K562 (cell line): ENCODE results near the gene COL26A1. TPM values are rescaled to one million over a fixed set of nuclear protein-coding genes. Genes with fewer than 3 reads are reported as not detected.

ENCODE experiments used
- ATAC-seq: fragments of 200-7000 bp; cut with Tn5 transposase; 3 replicates; pipeline ENCODE4 v1.9.1; 2020; ENCODE audit warnings: moderate library complexity
- BruUV-seq: library from RNA; stranded (reverse); fragments of 400-500 nt; replicated peaks from 2 replicates; lab custom pipeline; 2021; lab: Mats Ljungman, UMichigan
- CTCF ChIA-PET: fragments of 300-600 bp; formaldehyde crosslinking; extraction: SDS; loops from one replicate; lab custom pipeline; 2021; ENCODE audit warnings: low intra/inter-chr PET ratio; lab: Yijun Ruan, JAX
- POLR2A ChIA-PET: fragments of 300-600, 350-650 bp; sonication (Branson Sonifier 250); formaldehyde crosslinking; extraction: SDS; loops from one replicate; lab custom pipeline; 2021; ENCODE audit warnings: antibody characterized with exemption, inconsistent platforms; lab: Yijun Ruan, JAX
- DNase-seq, 4 experiments: peaks; one replicate each; pipeline versions ENCODE4 v3.0.0 to v3.0.0-alpha.2; 2011 to 2018; ENCODE audit warnings: low spot score in 3 of 4, mixed read lengths in 3 of 4; ENCODE audit errors: extremely low read depth in 1 of 4
- FAIRE-seq: peaks from 2 replicates; lab custom pipeline; 2011; peaks lifted over from hg19 to GRCh38; lab: Jason Lieb, UNC
- H2AFZ ChIP-seq: 2 replicates; pipeline ENCODE4 v1.6.0; 2011; ENCODE audit warnings: low read depth, low read length, control low read depth, inconsistent platforms
- H3K27ac ChIP-seq: fragments of 200-600 bp; 3 replicates; pipeline ENCODE4 v1.8.0; 2011; ENCODE audit warnings: low read depth, mild to moderate bottlenecking, control low read depth, inconsistent platforms, low read length, moderate library complexity, mixed read lengths; ENCODE audit errors: extremely low read depth
- H3K27me3 ChIP-seq, 2 experiments: fragments of 300-600 bp in 1 of 2; 2 replicates in 1 of 2; 3 replicates in 1 of 2; pipeline versions ENCODE4 v1.6.0 to v1.8.0; 2011; ENCODE audit warnings: inconsistent platforms in 2 of 2, low read length in 2 of 2, mild to moderate bottlenecking in 1 of 2, mixed read lengths in 1 of 2, moderate library complexity in 1 of 2; ENCODE audit not compliant: control insufficient read depth in 2 of 2, insufficient read depth in 2 of 2
- H3K36me3 ChIP-seq: fragments of 300-600 bp; 3 replicates; pipeline ENCODE4 v1.8.0; 2011; ENCODE audit warnings: mild to moderate bottlenecking, low read length, inconsistent platforms; ENCODE audit not compliant: control insufficient read depth, insufficient read depth
- H3K4me1 ChIP-seq, 2 experiments: fragments of 200-600 bp in 1 of 2; replicated peaks in 1 of 2; 2 replicates in 1 of 2; 3 replicates in 1 of 2; pipeline versions ENCODE4 v1.5.1 to v1.8.0; 2011; ENCODE audit warnings: inconsistent platforms in 2 of 2, low read length in 2 of 2, mild to moderate bottlenecking in 1 of 2, mixed read lengths in 1 of 2, moderate library complexity in 1 of 2; ENCODE audit not compliant: control insufficient read depth in 2 of 2, insufficient read depth in 2 of 2
- H3K4me2 ChIP-seq: 2 replicates; pipeline ENCODE4 v1.6.1; 2011; ENCODE audit warnings: low read length, control low read depth, inconsistent platforms, mixed read lengths; ENCODE audit not compliant: insufficient read depth
- H3K4me3 ChIP-seq: fragments of 200-600 bp; sonication (generic), shearing (Covaris generic); 2 replicates; pipeline ENCODE4 v1.5.1; 2016; ENCODE audit warnings: control low read depth, inconsistent platforms
- H3K79me2 ChIP-seq: fragments of 200-600 bp; 3 replicates; pipeline ENCODE4 v1.8.0; 2011; ENCODE audit warnings: low read length, inconsistent platforms; ENCODE audit not compliant: control insufficient read depth, insufficient read depth
- H3K9ac ChIP-seq, 2 experiments: 2 replicates each; pipeline versions ENCODE4 v1.6.0 to v1.6.1; 2011; ENCODE audit warnings: low read depth in 2 of 2, low read length in 2 of 2, control low read depth in 1 of 2, inconsistent platforms in 1 of 2, mild to moderate bottlenecking in 1 of 2, mixed read lengths in 1 of 2; ENCODE audit not compliant: insufficient read depth in 1 of 2
- H3K9me1 ChIP-seq: one replicate; pipeline ENCODE4 v1.6.0; 2011; ENCODE audit warnings: inconsistent platforms, mild to moderate bottlenecking, low read length, moderate library complexity; ENCODE audit not compliant: control insufficient read depth, insufficient read depth
- H3K9me3 ChIP-seq: replicated peaks from 2 replicates; pipeline ENCODE4 v1.5.1; 2011; ENCODE audit warnings: low read depth, low read length, inconsistent platforms; ENCODE audit not compliant: control insufficient read depth, insufficient read depth
- H4K20me1 ChIP-seq: replicated peaks from 2 replicates; pipeline ENCODE4 v1.6.1; 2011; ENCODE audit warnings: low read length, inconsistent platforms, mixed read lengths; ENCODE audit not compliant: control insufficient read depth, insufficient read depth
- CAMTA2 ChIP-seq: fragments of 250-450 bp; sonication (Bioruptor Pico); conservative IDR thresholded peaks from 2 replicates; pipeline ENCODE4 v1.5.1; 2022
- CEBPZ ChIP-seq: fragments of 150-350 bp; IDR thresholded peaks from 2 replicates; pipeline ENCODE4 v1.6.1; 2014; ENCODE audit warnings: low read depth, mild to moderate bottlenecking, low read length, borderline replicate concordance
- FOXO4 ChIP-seq: fragments of 450-650 bp; formaldehyde crosslinking; IDR thresholded peaks from 2 replicates; pipeline ENCODE4 v1.4.0; 2020; ENCODE audit warnings: mild to moderate bottlenecking, moderate library complexity
- ZNF507 ChIP-seq: conservative IDR thresholded peaks from 2 replicates; pipeline ENCODE4 v1.6.1; 2017; ENCODE audit warnings: missing genetic modification characterization, missing compliant biosample characterization
- ZNF584 ChIP-seq: fragments of 200-800 bp; sonication (Bioruptor generic); IDR thresholded peaks from 2 replicates; pipeline ENCODE4 v1.6.1; 2016; ENCODE audit warnings: low read depth, mild to moderate bottlenecking, missing genetic modification characterization, missing compliant biosample characterization
- WGBS: fragments of 100-300 bp; shearing (Covaris generic); methylation state at CpG from one replicate; pipeline ENCODE4 v1.1.6; 2016; ENCODE audit warnings: low coverage, mixed read lengths; ENCODE audit not compliant: insufficient coverage; ENCODE audit errors: missing lambda C conversion rate; 5-methylcytosine and 5-hydroxymethylcytosine counted together
- in situ Hi-C: fragments of 300-500 bp; cut with MboI; formaldehyde crosslinking; loops from 4 replicates; pipeline ENCODE4 v1.15.0; 2018; ENCODE audit warnings: inconsistent platforms, mixed read lengths
- intact Hi-C: fragments of 100-400 bp; cut with micrococcal nuclease; formaldehyde crosslinking; loops from 2 replicates; pipeline ENCODE4 v1.14.2; 2022
- polyA plus RNA-seq, 8 experiments: library from polyadenylated mRNA; depleted of rRNA in 4 of 8; stranded (reverse) in 5 of 8; unstranded in 3 of 8; fragments of >200 nt; fragmentation: Nextera tagmentation in 2 of 8; fragmentation: Illumina TruSeq in 1 of 8; extraction: Ambion mirVana in 2 of 8; extraction: Trizol in 1 of 8; gene quantifications; 2 replicates each; pipeline versions ENCODE4 v1.2.1 to v1.2.3, GENCODE V29; 2011 to 2014; ENCODE audit warnings: inconsistent platforms in 1 of 8, missing spikeins in 1 of 8
- total RNA-seq, 7 experiments: library from RNA; depleted of rRNA in 6 of 7; stranded (reverse); fragments of >200 nt in 6 of 7; fragmentation: Illumina TruSeq in 2 of 7; extraction: Trizol in 2 of 7; gene quantifications; 2 replicates each; pipeline versions ENCODE4 v1.2.1 to v1.2.3, GENCODE V29; 2011 to 2021; ENCODE audit warnings: low replicate concordance in 1 of 7
- TF ChIP-seq, protein P1 (sequence below): fragments of 250-450 bp; sonication (Bioruptor Pico); IDR thresholded peaks from 2 replicates; pipeline ENCODE4 v1.8.0; 2022; ENCODE audit warnings: moderate library complexity, mild to moderate bottlenecking, inconsistent platforms
- TF ChIP-seq, protein P2 (sequence below): sonication (generic); formaldehyde crosslinking; IDR thresholded peaks from 2 replicates; pipeline ENCODE4 v1.8.1; 2023; ENCODE audit warnings: mild to moderate bottlenecking, missing genetic modification reagents

The COL26A1 gene
- total and polyA plus RNA-seq, 9 of the 15 experiments (the other 6 are each of a cell fraction or from before 2014, with no cell fraction given): 0.04 to 0.39 (median 0.07) TPM; not detected in 5

- no peaks in the 10 kb centered on the region for H3K4me1 ChIP-seq
- CTCF ChIA-PET: no interaction called here
- intact Hi-C loops (no loop called here), in situ Hi-C loops (no loop called here)
- POLR2A ChIA-PET: interaction anchor here (0.5 kb wide), 1 partner anchor 449 kb away, joined by 3 read pairs; no protein-coding TSS in a partner anchor
- peaks cover 0 to 2% of the 10 kb centered on the region in 2 experiments; a peak in 1 of 5 replicates for H3K27me3 ChIP-seq
- H3K4me2 ChIP-seq: no peak overlapping the region
- no peaks in the 10 kb centered on the region for H3K79me2 ChIP-seq
- H3K36me3 ChIP-seq: no peaks in the 10 kb centered on the region
- 3% methylated on average over 2 of the region's 2 CpGs for WGBS
- no peak overlapping the region for H3K27ac ChIP-seq
- no peak overlapping the region for H3K9ac ChIP-seq
- H2AFZ ChIP-seq: no peak overlapping the region
- H4K20me1 ChIP-seq: no peaks in the 10 kb centered on the region
- ATAC-seq (no peak), FAIRE-seq (no peak), DNase-seq (no peak)
- H3K9me1 ChIP-seq: no peaks in the 10 kb centered on the region
- TF ChIP-seq ZNF584 (CRISPR knock-in tag) (peak; percentile 96), CAMTA2 (CRISPR knock-in tag) (no peak)
- no TSS peak for BruUV-seq
- H3K4me3 ChIP-seq: no peak overlapping the region
- H3K9me3 ChIP-seq: no peaks in the 10 kb centered on the region
Observed at GRCh38 chr7:101572156-101572555, 209.5 kb downstream of the COL26A1 start.

GRCh38 chr7:101575168-101575567 is 212.5 kb downstream of the COL26A1 start:
- Histone ChIP-seq H3K4me2 (no peak overlapping the region), H3K79me2 (no peaks in the 10 kb centered on the region), H3K4me1 (no peaks in the 10 kb centered on the region), H3K9me1 (no peaks in the 10 kb centered on the region), H3K27ac (no peak overlapping the region), H3K9me3 (no peaks in the 10 kb centered on the region), H3K9ac (no peak overlapping the region), H3K4me3 (no peak overlapping the region), H3K36me3 (no peaks in the 10 kb centered on the region), H4K20me1 (no peaks in the 10 kb centered on the region), H2AFZ (no peak overlapping the region), H3K27me3 (peaks cover 0 to under 1% of the 10 kb centered on the region in 2 experiments; a peak in 1 of 5 replicates)
- BruUV-seq: no TSS peak
- no peak for DNase-seq
- in situ Hi-C loops (no loop called here), intact Hi-C loops (no loop called here)
- ATAC-seq: no peak
- CTCF ChIA-PET: interaction anchor here (0.8 kb wide), 1 partner anchor 12 kb away, joined by 4 read pairs; no protein-coding TSS in a partner anchor
- 0% methylated on average over 2 of the region's 2 CpGs for WGBS
- FAIRE-seq: no peak
- POLR2A ChIA-PET: interaction anchor here (1.3 kb wide), 1 partner anchor 13 kb away, joined by 3 read pairs; no protein-coding TSS in a partner anchor
- no peak for TF ChIP-seq ZNF507 (tag)
- TF ChIP-seq FOXO4 (CRISPR knock-in tag): no peak
- TF ChIP-seq, protein P1, sequence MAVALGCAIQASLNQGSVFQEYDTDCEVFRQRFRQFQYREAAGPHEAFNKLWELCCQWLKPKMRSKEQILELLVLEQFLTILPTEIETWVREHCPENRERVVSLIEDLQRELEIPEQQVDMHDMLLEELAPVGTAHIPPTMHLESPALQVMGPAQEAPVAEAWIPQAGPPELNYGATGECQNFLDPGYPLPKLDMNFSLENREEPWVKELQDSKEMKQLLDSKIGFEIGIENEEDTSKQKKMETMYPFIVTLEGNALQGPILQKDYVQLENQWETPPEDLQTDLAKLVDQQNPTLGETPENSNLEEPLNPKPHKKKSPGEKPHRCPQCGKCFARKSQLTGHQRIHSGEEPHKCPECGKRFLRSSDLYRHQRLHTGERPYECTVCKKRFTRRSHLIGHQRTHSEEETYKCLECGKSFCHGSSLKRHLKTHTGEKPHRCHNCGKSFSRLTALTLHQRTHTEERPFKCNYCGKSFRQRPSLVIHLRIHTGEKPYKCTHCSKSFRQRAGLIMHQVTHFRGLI (CRISPR knock-in tag): no peak
- TF ChIP-seq CEBPZ: no peak
- TF ChIP-seq, protein P2, sequence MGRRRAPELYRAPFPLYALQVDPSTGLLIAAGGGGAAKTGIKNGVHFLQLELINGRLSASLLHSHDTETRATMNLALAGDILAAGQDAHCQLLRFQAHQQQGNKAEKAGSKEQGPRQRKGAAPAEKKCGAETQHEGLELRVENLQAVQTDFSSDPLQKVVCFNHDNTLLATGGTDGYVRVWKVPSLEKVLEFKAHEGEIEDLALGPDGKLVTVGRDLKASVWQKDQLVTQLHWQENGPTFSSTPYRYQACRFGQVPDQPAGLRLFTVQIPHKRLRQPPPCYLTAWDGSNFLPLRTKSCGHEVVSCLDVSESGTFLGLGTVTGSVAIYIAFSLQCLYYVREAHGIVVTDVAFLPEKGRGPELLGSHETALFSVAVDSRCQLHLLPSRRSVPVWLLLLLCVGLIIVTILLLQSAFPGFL: no peak
